Neural progenitor cell (in vitro differentiated cells): ENCODE data around the gene ABHD5.

Experiments used
- CTCF ChIP-seq: fragments of 200-600 bp; sonication (generic); IDR thresholded peaks from 2 replicates; pipeline ENCODE4 v1.5.1; 2017; ENCODE audit warnings: antibody characterized with exemption, mild to moderate bottlenecking
- EZH2 ChIP-seq: fragments of 200-600 bp; sonication (generic); IDR thresholded peaks from 2 replicates; pipeline ENCODE4 v1.6.1; 2017; ENCODE audit warnings: antibody characterized with exemption, mild to moderate bottlenecking, moderate library complexity
- EZH2phosphoT487 ChIP-seq: fragments of 200-600 bp; sonication (generic); IDR thresholded peaks from 2 replicates; pipeline ENCODE4 v1.6.1; 2017; ENCODE audit warnings: antibody characterized with exemption

- TF ChIP-seq CTCF = no peak
- TF ChIP-seq EZH2phosphoT487 = no peak
- no peak for TF ChIP-seq EZH2
These were observed 37.2 kb downstream of the ABHD5 start for GRCh38 chr3:43727930-43728329.
